ENCODE results near the gene AMPD3. TPM values are rescaled to one million over a fixed set of nuclear protein-coding genes. Genes with fewer than 3 reads are reported as not detected.
A peak's percentile ranks its signal among the peaks of the same experiment; 100 is the strongest.

Gene AMPD3
- total RNA-seq, 2 experiments from 2014 or later: 13.2 to 14.1 TPM

GRCh38 chr11:10455637-10456487 is 798 bp downstream of the AMPD3 start:
- TF ChIP-seq CTCF (IDR thresholded peaks at IDR 0.05): no peak
- peaks cover 13% of the 10 kb centered on the region for H3K36me3 Mint-ChIP-seq (ENCODE audit: low read depth)
- peak overlapping the region; percentile 95 for H3K27ac Mint-ChIP-seq
- no peaks in the 10 kb centered on the region for H3K27me3 Mint-ChIP-seq
- ATAC-seq (ENCODE audit: poor library complexity) (peak; percentile 71), DNase-seq (peak; percentile 50 to 87 (median 75))
- H3K9me3 Mint-ChIP-seq: no peaks in the 10 kb centered on the region
- peak overlapping the region; percentile 93 for H3K4me3 Mint-ChIP-seq
- H3K4me1 ChIP-seq (ENCODE audit: insufficient read depth, low read length): peaks cover 77% of the 10 kb centered on the region
- peaks cover 78% of the 10 kb centered on the region for H3K4me1 Mint-ChIP-seq (ENCODE audit: low read depth)
- H3K9me3 ChIP-seq (ENCODE audit: control insufficient read depth in 1 of 2, insufficient read depth in 1 of 2, low read length in 2 of 2): no peaks in the 10 kb centered on the region
- H3K27ac ChIP-seq (ENCODE audit: low read depth in 1 of 2, low read length in 2 of 2): peak overlapping the region; percentile 63 to 89
- peak overlapping the region; percentile 66 for H3K4me3 ChIP-seq (ENCODE audit: low read length)
- ChIA-PET POLR2A (interaction anchor here (0.6 to 3.7 kb wide), 16 partner anchors 9 to 995 kb away, joined by 3 to 18 read pairs (median 4); partner anchors contain the start of genes CTR9, EIF4G2, RNF141 and ZBED5), CTCF (interaction anchor here (1.0 to 3.0 kb wide), 7 partner anchors 10 to 85 kb away, joined by 3 to 19 read pairs (median 7); partner anchors contain the start of gene RNF141)
- H3K36me3 ChIP-seq (ENCODE audit: insufficient read depth, low read length): peaks cover under 1% of the 10 kb centered on the region
- intact Hi-C loops (cut with DNase I, micrococcal nuclease): loop anchor here (2.0 to 10.0 kb wide), 8 partner anchors 81 to 1769 kb away; partner anchors contain the start of genes RNF141 (in 1 of the 2), SBF2 (in 1 of the 2) and ZBED5 (in 1 of the 2)
- H3K27me3 ChIP-seq (ENCODE audit: control insufficient read depth in 1 of 2, insufficient read depth in 2 of 2, low read length in 2 of 2): no peaks in the 10 kb centered on the region

- Histone ChIP-seq H3K27ac (ENCODE audit: low read depth in 1 of 2, low read length in 2 of 2) (peak overlapping the region; percentile 63 to 89), H3K4me3 (ENCODE audit: low read length) (peak overlapping the region; percentile 66), H3K4me1 (ENCODE audit: insufficient read depth, low read length) (peaks cover 77% of the 10 kb centered on the region), H3K36me3 (ENCODE audit: insufficient read depth, low read length) (peaks cover 7% of the 10 kb centered on the region), H3K9me3 (ENCODE audit: control insufficient read depth in 1 of 2, insufficient read depth in 1 of 2, low read length in 2 of 2) (no peaks in the 10 kb centered on the region), H3K27me3 (ENCODE audit: control insufficient read depth in 1 of 2, insufficient read depth in 2 of 2, low read length in 2 of 2) (no peaks in the 10 kb centered on the region)
- Mint-ChIP-seq H3K27me3 (no peaks in the 10 kb centered on the region), H3K4me1 (ENCODE audit: low read depth) (peaks cover 72% of the 10 kb centered on the region), H3K27ac (peak overlapping the region; percentile 95), H3K36me3 (ENCODE audit: low read depth) (peaks cover 10% of the 10 kb centered on the region), H3K4me3 (peak overlapping the region; percentile 93), H3K9me3 (no peaks in the 10 kb centered on the region)
- peak; percentile 2 for ATAC-seq (ENCODE audit: poor library complexity)
- intact Hi-C loops (cut with DNase I, micrococcal nuclease): loop anchor here (2.0 to 10.0 kb wide), 7 partner anchors 86 to 1769 kb away; partner anchors contain the start of genes RNF141 (in 1 of the 2), SBF2 (in 1 of the 2) and ZBED5 (in 1 of the 2)
- DNase-seq: peak in 3 of 14 experiments; percentile 24 to 43 (median 38)
- no peak for TF ChIP-seq CTCF (IDR thresholded peaks at IDR 0.05)
- CTCF ChIA-PET: interaction anchor here (1.0 to 3.0 kb wide), 7 partner anchors 10 to 84 kb away, joined by 3 to 19 read pairs (median 7); partner anchors contain the start of gene RNF141
- POLR2A ChIA-PET: interaction anchor here (0.7 to 3.7 kb wide), 12 partner anchors 12 to 996 kb away, joined by 3 to 18 read pairs (median 6); partner anchors contain the start of genes CTR9, EIF4G2, RNF141 and ZBED5
Measured at GRCh38 chr11:10456519-10456918, 1.5 kb downstream of the AMPD3 start.

- H3K4me1 Mint-ChIP-seq (ENCODE audit: low read depth): peaks cover 59% of the 10 kb centered on the region
- CTCF ChIA-PET: interaction anchor here (0.7 to 3.0 kb wide), 3 partner anchors 12 to 83 kb away, joined by 3 to 19 read pairs (median 9); partner anchors contain the start of gene RNF141
- H3K27ac ChIP-seq (ENCODE audit: low read depth in 1 of 2, low read length in 2 of 2): peak overlapping the region; percentile 63 to 89
Measured at GRCh38 chr11:10457901-10458300, 2.8 kb downstream of the AMPD3 start.

More at GRCh38 chr11:10457901-10458300, 2.8 kb downstream of the AMPD3 start:
- TF ChIP-seq CTCF (IDR thresholded peaks at IDR 0.05): no peak
- H3K36me3 Mint-ChIP-seq (ENCODE audit: low read depth): peaks cover 22% of the 10 kb centered on the region
- peak overlapping the region; percentile 93 for H3K4me3 Mint-ChIP-seq
- Histone ChIP-seq H3K9me3 (ENCODE audit: control insufficient read depth in 1 of 2, insufficient read depth in 1 of 2, low read length in 2 of 2) (no peaks in the 10 kb centered on the region), H3K4me1 (ENCODE audit: insufficient read depth, low read length) (peaks cover 69% of the 10 kb centered on the region), H3K4me3 (ENCODE audit: low read length) (peak overlapping the region; percentile 13), H3K27me3 (ENCODE audit: control insufficient read depth in 1 of 2, insufficient read depth in 2 of 2, low read length in 2 of 2) (no peaks in the 10 kb centered on the region), H3K36me3 (ENCODE audit: insufficient read depth, low read length) (peaks cover 21% of the 10 kb centered on the region)
- no peak for DNase-seq
- no peaks in the 10 kb centered on the region for H3K9me3 Mint-ChIP-seq
- POLR2A ChIA-PET: interaction anchor here (1.0 to 3.4 kb wide), 7 partner anchors 16 to 997 kb away, joined by 3 to 18 read pairs (median 3); partner anchors contain the start of genes EIF4G2, RNF141 and ZNF143
- no peaks in the 10 kb centered on the region for H3K27me3 Mint-ChIP-seq
- ATAC-seq (ENCODE audit: poor library complexity): no peak
- peak overlapping the region; percentile 95 for H3K27ac Mint-ChIP-seq
- intact Hi-C loops (cut with DNase I, micrococcal nuclease): loop anchor here (2.0 to 10.0 kb wide), 8 partner anchors 45 to 1771 kb away; partner anchors contain the start of genes RNF141 (in 1 of the 2), SBF2 (in 1 of the 2) and ZBED5 (in 1 of the 2)

Measured in CD4-positive, alpha-beta T cell (primary cell).